ENCODE results near the gene SCN5A. TPM values are rescaled to one million over a fixed set of nuclear protein-coding genes. Genes with fewer than 3 reads are reported as not detected.

The SCN5A gene
- polyA plus RNA-seq, 1 experiment = 0.63 TPM

GRCh38 chr3:38643592-38643991, 5.9 kb downstream of the SCN5A start:
- ChIA-PET POLR2A (no interaction called here), CTCF (interaction anchor here (1.6 to 2.6 kb wide), 2 partner anchors 8 to 200 kb away, joined by 6 to 14 read pairs; no protein-coding TSS in a partner anchor)

GRCh38 chr3:38643090-38643489, 6.4 kb downstream of the SCN5A start:
- ChIA-PET CTCF (interaction anchor here (1.6 to 2.6 kb wide), 2 partner anchors 8 to 201 kb away, joined by 6 to 14 read pairs; no protein-coding TSS in a partner anchor), POLR2A (no interaction called here)
- no peak for DNase-seq (ENCODE audit: low read depth, low spot score)
- H3K27ac ChIP-seq (ENCODE audit: low read depth, low read length) = no peak overlapping the region
- no peak overlapping the region for H3K4me3 ChIP-seq (ENCODE audit: low read depth, low read length)
- peaks cover 16% of the 10 kb centered on the region for H3K27me3 ChIP-seq (ENCODE audit: control insufficient read depth, insufficient read depth, low read length)
- no peaks in the 10 kb centered on the region for H3K9me3 ChIP-seq (ENCODE audit: control insufficient read depth, insufficient read depth, low read length)
- TF ChIP-seq CTCF (IDR thresholded peaks at IDR 0.05; ENCODE audit: low read depth, low read length) = no peak

More at GRCh38 chr3:38643592-38643991, 5.9 kb downstream of the SCN5A start:
- no peak for TF ChIP-seq CTCF (IDR thresholded peaks at IDR 0.05; ENCODE audit: low read depth, low read length)
- Histone ChIP-seq H3K27me3 (ENCODE audit: control insufficient read depth, insufficient read depth, low read length) (peaks cover 20% of the 10 kb centered on the region), H3K27ac (ENCODE audit: low read depth, low read length) (no peak overlapping the region), H3K9me3 (ENCODE audit: control insufficient read depth, insufficient read depth, low read length) (no peaks in the 10 kb centered on the region), H3K4me3 (ENCODE audit: low read depth, low read length) (no peak overlapping the region)
- DNase-seq (ENCODE audit: low read depth, low spot score) = no peak

- Histone ChIP-seq H3K27ac (ENCODE audit: low read depth, low read length) (no peak overlapping the region), H3K4me3 (ENCODE audit: low read depth, low read length) (no peak overlapping the region), H3K9me3 (ENCODE audit: control insufficient read depth, insufficient read depth, low read length) (no peaks in the 10 kb centered on the region), H3K27me3 (ENCODE audit: control insufficient read depth, insufficient read depth, low read length) (peaks cover 12% of the 10 kb centered on the region)
- DNase-seq (ENCODE audit: low read depth, low spot score) = no peak
- CTCF ChIA-PET = interaction anchor here (0.5 to 2.6 kb wide), 2 partner anchors 10 to 17 kb away, joined by 13 to 14 read pairs; no protein-coding TSS in a partner anchor
- POLR2A ChIA-PET = no interaction called here
- TF ChIP-seq CTCF (IDR thresholded peaks at IDR 0.05; ENCODE audit: low read depth, low read length) = no peak
Measured at GRCh38 chr3:38641461-38642110, 7.9 kb downstream of the SCN5A start.

GRCh38 chr3:38640661-38641452, 8.6 kb downstream of the SCN5A start:
- no peak for DNase-seq (ENCODE audit: low read depth, low spot score)
- CTCF ChIA-PET = no interaction called here
- H3K9me3 ChIP-seq (ENCODE audit: control insufficient read depth, insufficient read depth, low read length) = no peaks in the 10 kb centered on the region
- no peak overlapping the region for H3K27ac ChIP-seq (ENCODE audit: low read depth, low read length)
- POLR2A ChIA-PET = no interaction called here
- H3K4me3 ChIP-seq (ENCODE audit: low read depth, low read length) = no peak overlapping the region
- peaks cover 15% of the 10 kb centered on the region for H3K27me3 ChIP-seq (ENCODE audit: control insufficient read depth, insufficient read depth, low read length)
- no peak for TF ChIP-seq CTCF (IDR thresholded peaks at IDR 0.05; ENCODE audit: low read depth, low read length)

GRCh38 chr3:38638354-38638753, 11.1 kb downstream of the SCN5A start:
- Histone ChIP-seq H3K27ac (ENCODE audit: low read depth, low read length) (no peak overlapping the region), H3K9me3 (ENCODE audit: control insufficient read depth, insufficient read depth, low read length) (no peaks in the 10 kb centered on the region), H3K4me3 (ENCODE audit: low read depth, low read length) (no peak overlapping the region), H3K27me3 (ENCODE audit: control insufficient read depth, insufficient read depth, low read length) (peaks cover 11% of the 10 kb centered on the region)
- no peak for DNase-seq (ENCODE audit: low read depth, low spot score)
- POLR2A ChIA-PET = no interaction called here
- CTCF ChIA-PET = interaction anchor here (0.7 to 1.4 kb wide), 2 partner anchors 13 to 117 kb away, joined by 3 to 4 read pairs; no protein-coding TSS in a partner anchor
- no peak for TF ChIP-seq CTCF (IDR thresholded peaks at IDR 0.05; ENCODE audit: low read depth, low read length)

Measured in AG04450 (cell line).